ENCODE data around the gene GPR156.

- no peak for TF ChIP-seq POLR2A (IDR thresholded peaks at IDR 0.05)
- no peak for TF ChIP-seq CTCF (IDR thresholded peaks at IDR 0.05)
Observed at GRCh38 chr3:120272286-120272685, 12.7 kb downstream of the GPR156 start.

All from upper lobe of left lung (tissue), 4 donors.